Activated naive CD4-positive, alpha-beta T cell treated with anti-CD3 and anti-CD28 coated beads, Interleukin-2, amount 50 U/mL, for 72 hours (primary cell): Measurements from ENCODE around the gene COA5. TPM values are rescaled to one million over a fixed set of nuclear protein-coding genes. Genes with fewer than 3 reads are reported as not detected.

ENCODE experiments used
- ATAC-seq, 2 donors: fragments of 150-1000 bp; cut with Tn5 transposase; 2 replicates each; pipeline ENCODE4 v1.10.0; 2021; ENCODE audit warnings: mild to moderate bottlenecking in 2 of 2, moderate library complexity in 2 of 2
- DNase-seq, 2 donors: peaks; one replicate each; pipeline ENCODE4 v3.0.0; 2021 to 2022; ENCODE audit warnings: low spot score in 2 of 2
- H3K27ac Mint-ChIP-seq, 2 donors: one replicate each; pipeline ENCODE4 v1.8.0; 2022; ENCODE audit warnings: mild to moderate bottlenecking in 2 of 2, mixed read lengths in 2 of 2
- H3K36me3 Mint-ChIP-seq, 2 donors: one replicate each; pipeline ENCODE4 v1.8.0; 2022; ENCODE audit warnings: mixed read lengths in 2 of 2
- H3K9me3 Mint-ChIP-seq, 2 donors: one replicate each; pipeline ENCODE4 v1.8.0; 2022; ENCODE audit warnings: mixed read lengths in 2 of 2
- total RNA-seq, 2 donors: library from RNA; stranded (reverse); gene quantifications; one replicate each; pipeline ENCODE4 v1.2.3, GENCODE V29; 2022

The COA5 gene
- total RNA-seq, 2 donors from 2014 or later = 25.0 to 30.3 TPM

- DNase-seq = no peak
- ATAC-seq = peak in 1 of 2 donors; percentile 6
- Mint-ChIP-seq H3K9me3 (no peaks in the 10 kb centered on the region), H3K27ac (peak overlapping the region in 1 of 2 donors; percentile 19), H3K36me3 (no peaks in the 10 kb centered on the region)
Measured at GRCh38 chr2:98568161-98568956, 40.0 kb downstream of the COA5 start.

GRCh38 chr2:98565941-98566340, 42.4 kb downstream of the COA5 start:
- DNase-seq = peak in 1 of 2 donors; percentile 39
- Mint-ChIP-seq H3K27ac (peak overlapping the region; percentile 28 to 93), H3K36me3 (no peaks in the 10 kb centered on the region), H3K9me3 (no peaks in the 10 kb centered on the region)
- ATAC-seq = no peak

DNA sequence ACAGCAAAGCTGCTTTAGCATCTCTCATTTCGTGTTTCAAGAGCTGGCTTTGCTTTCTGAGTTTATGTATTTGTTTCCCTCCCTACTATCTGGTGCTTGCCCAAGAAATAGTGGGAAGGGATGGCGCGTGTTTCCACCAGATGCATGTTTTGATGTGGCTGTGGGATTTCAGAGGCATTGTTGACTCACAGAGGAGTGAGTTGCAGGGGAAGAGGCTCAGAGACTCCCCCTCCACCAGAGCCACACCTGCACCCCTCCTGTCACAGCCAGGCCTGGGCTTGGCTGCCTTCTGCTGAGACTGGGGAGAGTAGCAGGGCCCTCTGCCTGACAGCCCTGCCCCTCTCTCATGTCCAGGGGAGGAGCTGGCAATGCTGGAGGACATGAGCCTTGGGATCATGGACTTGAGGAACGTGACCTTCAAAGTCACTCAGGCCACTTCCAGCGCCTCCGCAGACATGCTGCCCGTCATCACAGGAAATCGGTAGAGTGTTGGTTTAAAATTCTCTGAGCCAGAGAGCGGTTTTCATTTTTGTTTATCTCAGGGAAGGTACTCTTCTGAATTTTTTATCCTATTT, 42.9 kb downstream of the COA5 start:
- peak overlapping the region; percentile 28 to 85 for H3K27ac Mint-ChIP-seq
- peak in 1 of 2 donors; percentile 34 for ATAC-seq
- DNase-seq = no peak
- no peaks in the 10 kb centered on the region for H3K9me3 Mint-ChIP-seq
- no peaks in the 10 kb centered on the region for H3K36me3 Mint-ChIP-seq

DNA sequence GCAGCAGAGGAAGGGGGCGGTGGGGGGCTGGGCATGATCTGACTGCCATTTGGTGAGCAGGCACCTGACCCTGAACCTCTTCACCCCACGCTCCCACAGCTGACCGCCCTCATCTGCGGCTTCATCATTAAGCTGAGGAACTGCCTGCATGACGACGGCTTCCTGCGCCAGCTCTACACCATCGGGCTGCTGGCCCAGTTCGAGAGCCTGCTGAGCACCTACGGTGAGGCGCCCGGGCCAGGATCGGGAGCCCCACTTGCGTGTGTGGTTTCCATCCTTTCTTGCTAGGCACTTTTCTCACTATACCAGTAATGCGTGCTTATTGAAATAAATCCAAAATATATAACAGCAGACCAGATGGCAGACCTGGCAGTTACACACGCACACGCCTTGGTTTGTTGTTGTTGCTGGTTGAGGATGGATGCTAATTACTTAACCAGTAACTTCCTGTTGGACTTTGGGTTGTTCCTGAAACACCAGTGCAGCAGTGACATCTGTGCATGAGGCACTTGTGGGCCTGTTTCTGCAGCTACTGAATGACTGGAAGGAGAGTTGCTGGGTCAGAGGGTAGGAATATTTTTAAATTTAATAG, 43.7 kb downstream of the COA5 start:
- no peak for DNase-seq
- ATAC-seq = no peak
- Mint-ChIP-seq H3K27ac (peak overlapping the region in 1 of 2 donors; percentile 85), H3K36me3 (no peaks in the 10 kb centered on the region), H3K9me3 (no peaks in the 10 kb centered on the region)

- peak overlapping the region in 1 of 2 donors; percentile 70 for H3K27ac Mint-ChIP-seq
- DNase-seq (peak in 1 of 2 donors; percentile 33), ATAC-seq (no peak)
- H3K36me3 Mint-ChIP-seq = no peaks in the 10 kb centered on the region
- no peaks in the 10 kb centered on the region for H3K9me3 Mint-ChIP-seq
Measured at GRCh38 chr2:98563394-98563793, 44.9 kb downstream of the COA5 start.

- peak in 1 of 2 donors; percentile 16 for DNase-seq
- ATAC-seq = no peak
- peak overlapping the region; percentile 70 to 93 for H3K27ac Mint-ChIP-seq
- no peaks in the 10 kb centered on the region for H3K9me3 Mint-ChIP-seq
- H3K36me3 Mint-ChIP-seq = no peaks in the 10 kb centered on the region
Measured at GRCh38 chr2:98561902-98562695, 46.2 kb downstream of the COA5 start.

DNA sequence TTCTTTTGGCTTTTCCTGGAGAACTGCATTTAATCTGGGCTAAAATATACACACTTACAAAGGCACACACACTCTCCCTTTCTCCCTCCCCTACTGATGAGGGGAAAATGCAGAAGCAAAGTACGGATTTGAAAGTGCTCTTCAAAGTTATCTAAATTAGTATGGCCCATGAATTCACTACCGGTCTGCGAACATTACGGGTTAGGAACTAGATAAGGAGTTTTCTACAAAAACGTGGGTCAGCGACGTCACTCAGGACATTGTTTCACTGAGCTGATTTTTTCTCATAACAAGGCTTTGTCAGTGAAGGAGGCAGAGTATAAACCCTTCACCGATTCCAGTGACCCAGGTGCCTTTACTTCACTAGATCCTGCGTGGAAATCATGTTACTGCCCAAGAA, 47.3 kb downstream of the COA5 start:
- Mint-ChIP-seq H3K27ac (peak overlapping the region; percentile 59 to 60), H3K36me3 (no peaks in the 10 kb centered on the region), H3K9me3 (no peaks in the 10 kb centered on the region)
- ATAC-seq = no peak
- no peak for DNase-seq

DNA sequence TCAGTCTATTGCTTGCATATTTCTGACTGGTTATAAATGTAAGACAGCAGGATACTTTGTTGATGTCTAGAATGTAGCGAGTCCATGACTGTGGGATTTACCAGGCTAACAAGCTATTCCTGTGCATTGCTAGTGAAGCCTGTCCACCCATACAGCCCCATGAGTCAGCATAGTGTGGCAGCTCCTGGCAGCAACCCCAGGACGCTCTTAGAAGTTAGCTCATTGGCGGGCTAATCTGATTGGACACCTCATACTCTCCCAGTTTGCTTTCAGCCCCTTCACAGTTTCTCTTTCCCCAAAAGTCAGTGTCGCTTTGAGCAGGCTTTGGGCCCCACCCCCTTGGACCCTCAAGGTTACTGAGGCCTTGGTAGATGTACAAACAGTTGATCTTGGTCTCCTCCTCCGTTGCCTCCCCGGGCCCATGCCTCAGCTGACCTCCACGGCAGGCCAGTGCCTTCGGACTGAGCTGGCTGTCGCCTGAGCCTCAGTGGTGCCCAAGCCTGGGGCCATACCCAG, 48.0 kb downstream of the COA5 start:
- DNase-seq (no peak), ATAC-seq (no peak)
- H3K9me3 Mint-ChIP-seq = no peaks in the 10 kb centered on the region
- peak overlapping the region; percentile 22 to 59 for H3K27ac Mint-ChIP-seq
- no peaks in the 10 kb centered on the region for H3K36me3 Mint-ChIP-seq

DNA sequence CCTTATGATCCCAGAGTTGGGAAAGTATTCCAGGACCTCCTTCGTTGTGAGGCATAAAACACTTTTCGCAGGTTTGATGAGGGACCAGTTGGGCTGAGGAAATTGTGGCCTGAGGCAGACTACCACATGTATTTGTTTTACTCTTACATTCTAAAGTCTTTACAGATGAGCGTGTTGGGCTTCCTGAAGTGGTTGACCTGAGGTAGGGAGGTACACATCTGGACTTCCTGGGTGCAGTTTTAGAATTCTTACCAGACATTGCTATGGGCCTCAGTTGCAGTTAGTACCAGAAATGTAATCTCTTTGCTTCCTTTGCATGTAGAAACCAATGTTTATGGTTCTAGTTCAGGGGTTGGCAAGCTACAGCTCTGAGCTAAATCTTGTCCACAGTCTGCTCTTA, 48.7 kb downstream of the COA5 start:
- H3K9me3 Mint-ChIP-seq = no peaks in the 10 kb centered on the region
- no peaks in the 10 kb centered on the region for H3K36me3 Mint-ChIP-seq
- H3K27ac Mint-ChIP-seq = peak overlapping the region in 1 of 2 donors; percentile 87

DNA sequence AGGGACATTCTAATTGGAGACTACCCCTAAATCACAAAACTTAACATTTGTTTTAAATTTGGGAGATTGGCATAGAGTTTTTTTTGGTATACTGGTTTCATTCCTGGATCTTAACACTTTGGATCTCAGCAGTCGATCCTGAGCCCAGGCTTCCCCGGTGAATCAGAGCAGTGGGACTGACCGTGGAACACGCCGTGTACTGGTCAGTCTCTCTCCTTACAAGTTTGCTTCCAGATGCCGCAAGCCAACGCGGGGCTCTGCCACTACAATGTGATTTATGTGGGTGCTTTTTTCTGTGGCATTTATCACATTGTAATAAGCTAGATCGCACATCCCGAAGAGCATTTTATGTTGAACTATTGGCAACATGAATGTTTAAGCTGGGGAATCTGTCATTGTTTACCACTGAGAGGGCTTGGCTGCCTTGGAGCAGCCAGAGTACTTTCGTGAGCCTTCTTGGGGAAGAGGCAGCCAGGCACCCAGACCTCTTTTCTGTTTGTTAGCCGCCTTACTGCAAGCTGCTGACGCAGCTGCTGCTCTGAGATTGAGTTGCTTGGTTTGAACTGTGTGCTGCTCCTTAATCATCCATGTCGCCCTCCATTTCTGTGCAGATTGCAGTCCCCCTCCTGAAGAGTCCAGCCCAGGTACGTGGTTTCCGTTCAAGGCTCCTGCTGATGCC, 49.3 kb downstream of the COA5 start:
- DNase-seq = no peak
- H3K36me3 Mint-ChIP-seq = no peaks in the 10 kb centered on the region
- no peak for ATAC-seq
- H3K9me3 Mint-ChIP-seq = no peaks in the 10 kb centered on the region
- H3K27ac Mint-ChIP-seq = peak overlapping the region in 1 of 2 donors; percentile 87

More for the DNA sequence above, 48.7 kb downstream of the COA5 start:
- DNase-seq (no peak), ATAC-seq (no peak)

DNA sequence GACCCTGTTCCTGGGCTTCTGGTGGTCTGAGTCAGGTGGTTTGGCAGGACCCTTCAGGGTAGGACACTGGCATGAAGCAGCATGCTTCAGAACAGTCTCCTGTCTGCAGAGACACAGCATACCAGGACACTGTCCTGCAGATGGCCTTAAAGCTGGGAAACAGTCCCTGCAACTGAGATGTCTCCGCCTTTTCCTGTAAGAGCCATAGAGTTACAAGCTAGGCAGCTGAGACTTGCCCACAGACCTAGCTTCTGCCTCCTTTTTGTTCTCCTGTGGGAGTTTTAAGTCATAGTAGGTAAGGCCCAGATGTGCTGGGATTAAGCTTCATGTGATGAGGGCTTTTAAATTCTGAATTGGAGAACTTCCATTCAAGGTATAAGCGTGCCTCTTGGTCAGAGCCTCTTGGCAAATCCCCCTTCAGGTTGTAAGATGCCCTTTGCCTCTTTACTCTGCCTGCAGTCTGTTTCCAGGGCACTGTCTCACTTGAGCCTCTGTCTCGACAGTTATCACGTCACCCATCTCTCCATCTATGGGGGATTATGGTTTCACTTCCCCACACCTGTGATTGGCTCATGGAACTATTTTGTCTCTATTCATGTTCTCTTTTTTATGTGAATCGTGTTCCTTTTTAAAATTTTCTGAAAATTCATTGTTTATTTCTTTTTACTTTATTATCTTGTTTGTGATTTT, 51.8 kb downstream of the COA5 start:
- H3K27ac Mint-ChIP-seq = peak overlapping the region in 1 of 2 donors; percentile 56
- peak in 1 of 2 donors; percentile 42 for DNase-seq
- H3K36me3 Mint-ChIP-seq = peaks cover 6 to 13% of the 10 kb centered on the region in 2 donors
- no peaks in the 10 kb centered on the region for H3K9me3 Mint-ChIP-seq
- ATAC-seq = no peak

DNA sequence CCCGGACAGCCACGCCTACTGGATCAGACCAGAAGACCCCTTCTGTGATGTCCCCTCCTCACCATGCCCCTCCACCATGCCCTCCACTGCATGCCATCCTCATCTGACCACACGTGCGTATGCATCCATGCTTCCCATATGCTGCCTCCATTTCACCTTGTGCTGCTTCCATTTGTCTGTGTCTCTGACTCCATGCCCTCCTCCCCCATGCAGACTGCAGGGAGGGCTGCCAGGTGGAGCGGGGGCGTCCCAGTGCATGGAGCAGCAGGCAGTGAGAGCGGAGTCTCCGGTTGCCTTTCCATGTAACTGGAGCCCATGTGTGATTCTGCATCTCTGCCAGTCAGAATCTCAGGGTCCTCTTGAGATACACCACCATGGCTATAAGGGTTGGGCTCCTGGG, 52.6 kb downstream of the COA5 start:
- peak in 1 of 2 donors; percentile 47 for DNase-seq
- Mint-ChIP-seq H3K36me3 (peaks cover 6 to 13% of the 10 kb centered on the region in 2 donors), H3K27ac (peak overlapping the region in 1 of 2 donors; percentile 39), H3K9me3 (no peaks in the 10 kb centered on the region)
- ATAC-seq = no peak

- no peak for ATAC-seq
- no peak for DNase-seq
- H3K27ac Mint-ChIP-seq = peak overlapping the region in 1 of 2 donors; percentile 20
- H3K36me3 Mint-ChIP-seq = peaks cover 6 to 13% of the 10 kb centered on the region in 2 donors
- no peaks in the 10 kb centered on the region for H3K9me3 Mint-ChIP-seq
Measured at GRCh38 chr2:98554116-98554861, 54.0 kb downstream of the COA5 start.

DNA sequence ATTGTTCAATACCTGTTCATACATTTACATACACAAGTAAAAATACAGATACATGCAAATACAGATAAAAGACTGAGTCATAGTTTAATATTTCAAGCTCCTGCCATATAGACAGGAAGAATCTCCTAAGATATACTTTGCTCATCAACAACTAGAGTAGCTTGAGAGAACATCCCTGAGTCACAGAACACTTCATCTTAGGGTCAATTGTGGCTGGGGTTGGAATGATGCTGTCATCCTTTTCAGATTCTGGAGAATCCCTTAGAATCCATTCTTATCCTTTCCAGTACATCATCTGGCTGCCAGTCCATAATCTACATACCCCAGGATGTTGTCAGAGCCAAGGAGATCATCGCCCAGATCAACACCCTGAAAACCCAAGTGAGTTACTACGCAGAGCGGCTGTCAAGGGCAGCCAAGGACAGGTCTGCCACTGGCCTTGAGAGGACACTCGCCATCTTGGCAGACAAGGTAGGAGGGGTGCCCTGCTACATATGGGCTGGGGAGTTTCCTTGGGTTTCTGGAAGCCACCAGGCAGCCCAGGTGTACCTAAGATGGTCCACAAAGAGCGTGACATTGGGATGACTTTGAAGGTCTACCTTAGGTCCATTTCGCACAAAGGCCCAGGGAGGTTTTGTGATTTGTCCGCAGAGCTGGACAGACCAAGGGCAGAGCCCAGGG, 55.7 kb downstream of the COA5 start:
- Mint-ChIP-seq H3K9me3 (no peaks in the 10 kb centered on the region), H3K36me3 (peaks cover 6 to 13% of the 10 kb centered on the region in 2 donors), H3K27ac (peak overlapping the region; percentile 29 to 75)
- ATAC-seq (peak in 1 of 2 donors; percentile 27), DNase-seq (no peak)
